ENCODE measurements around the gene MUC4.

MUC4 gene

DNA sequence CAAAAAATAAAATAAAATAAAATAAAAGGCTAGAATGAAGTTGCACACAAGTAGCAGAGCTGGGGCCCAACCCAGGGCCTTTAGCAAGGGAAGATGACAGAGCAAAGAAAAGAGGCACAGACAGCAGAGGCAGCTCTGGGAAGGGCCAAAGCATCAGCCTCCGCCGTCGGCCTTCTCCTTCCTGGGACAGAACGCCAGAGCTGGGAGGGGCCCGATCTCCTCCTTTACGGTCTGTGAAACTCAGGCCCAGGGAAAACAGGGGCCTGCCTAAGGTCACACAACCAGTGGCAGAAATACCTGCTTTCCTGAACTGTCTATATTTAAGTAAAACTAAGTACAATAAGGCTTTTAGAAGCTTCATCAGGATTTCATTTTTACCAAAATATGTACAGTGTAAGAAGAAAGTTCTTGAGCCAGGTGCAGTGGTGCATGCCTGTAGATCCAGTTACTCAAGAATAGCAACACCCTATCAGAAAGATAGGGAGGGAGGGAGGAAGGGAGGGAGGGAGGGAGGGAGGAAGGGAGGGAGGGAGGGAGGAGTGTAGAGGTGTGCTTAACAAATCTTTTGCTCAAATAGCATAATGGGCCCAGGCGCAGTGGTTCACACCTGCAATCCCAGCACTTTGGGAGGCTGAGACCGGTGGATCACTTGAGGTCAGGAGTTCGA is 43.0 kb upstream of the MUC4 start:
- Histone ChIP-seq H3K4me2 (ENCODE audit: low read length) (no peak overlapping the region), H3K27ac (ENCODE audit: low read depth, low read length, poor library complexity, severe bottlenecking) (no peak overlapping the region), H3K27me3 (ENCODE audit: insufficient read depth, low read length) (no peaks in the 10 kb centered on the region; the same call in 1 of the 2 replicates), H4K20me1 (ENCODE audit: insufficient read depth, low read length) (no peaks in the 10 kb centered on the region), H3K4me1 (ENCODE audit: insufficient read depth, low read length, severe bottlenecking) (peaks cover 14% of the 10 kb centered on the region), H3K79me2 (ENCODE audit: insufficient read depth, low read length) (no peaks in the 10 kb centered on the region), H3K36me3 (ENCODE audit: insufficient read depth, low read length) (no peaks in the 10 kb centered on the region), H3K9ac (ENCODE audit: low read length) (no peak overlapping the region), H3F3A (ENCODE audit: insufficient read depth, low read length) (no peaks in the 10 kb centered on the region), H3K9me3 (ENCODE audit: low read length) (no peaks in the 10 kb centered on the region), H3K4me3 (ENCODE audit: low read depth, low read length, poor library complexity, severe bottlenecking) (no peak overlapping the region), H3K9me2 (ENCODE audit: low read depth, low read length) (no peaks in the 10 kb centered on the region), H2AFZ (ENCODE audit: low read length) (no peak overlapping the region)
- TF ChIP-seq EZH2 (IDR thresholded peaks at IDR 0.05; ENCODE audit: borderline replicate concordance, low read length), result no peak
- TF ChIP-seq, protein P1, sequence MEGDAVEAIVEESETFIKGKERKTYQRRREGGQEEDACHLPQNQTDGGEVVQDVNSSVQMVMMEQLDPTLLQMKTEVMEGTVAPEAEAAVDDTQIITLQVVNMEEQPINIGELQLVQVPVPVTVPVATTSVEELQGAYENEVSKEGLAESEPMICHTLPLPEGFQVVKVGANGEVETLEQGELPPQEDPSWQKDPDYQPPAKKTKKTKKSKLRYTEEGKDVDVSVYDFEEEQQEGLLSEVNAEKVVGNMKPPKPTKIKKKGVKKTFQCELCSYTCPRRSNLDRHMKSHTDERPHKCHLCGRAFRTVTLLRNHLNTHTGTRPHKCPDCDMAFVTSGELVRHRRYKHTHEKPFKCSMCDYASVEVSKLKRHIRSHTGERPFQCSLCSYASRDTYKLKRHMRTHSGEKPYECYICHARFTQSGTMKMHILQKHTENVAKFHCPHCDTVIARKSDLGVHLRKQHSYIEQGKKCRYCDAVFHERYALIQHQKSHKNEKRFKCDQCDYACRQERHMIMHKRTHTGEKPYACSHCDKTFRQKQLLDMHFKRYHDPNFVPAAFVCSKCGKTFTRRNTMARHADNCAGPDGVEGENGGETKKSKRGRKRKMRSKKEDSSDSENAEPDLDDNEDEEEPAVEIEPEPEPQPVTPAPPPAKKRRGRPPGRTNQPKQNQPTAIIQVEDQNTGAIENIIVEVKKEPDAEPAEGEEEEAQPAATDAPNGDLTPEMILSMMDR (IDR thresholded peaks at IDR 0.05; ENCODE audit: low read length), result no peak

DNA sequence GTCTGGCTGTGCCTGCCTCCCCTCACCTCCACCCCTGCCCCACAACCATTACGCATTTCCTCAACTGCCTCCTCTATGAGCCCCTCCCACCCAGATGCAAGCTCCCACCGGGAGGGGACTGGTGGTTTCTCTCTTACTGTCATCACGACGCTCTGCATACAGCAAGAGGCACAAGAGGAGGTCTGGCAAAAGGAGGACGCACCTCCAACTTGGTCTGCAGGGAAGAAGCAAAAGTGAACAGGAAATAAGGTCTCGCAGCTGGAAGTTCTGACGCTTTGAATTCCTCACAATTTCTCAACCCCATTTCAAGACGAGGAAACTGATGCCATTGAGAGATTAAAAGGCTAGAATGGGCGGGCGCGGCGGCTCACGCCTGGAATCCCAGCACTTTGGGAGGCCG is 42.3 kb upstream of the MUC4 start:
- H3K79me2 ChIP-seq (ENCODE audit: insufficient read depth, low read length), result no peaks in the 10 kb centered on the region
- H4K20me1 ChIP-seq (ENCODE audit: insufficient read depth, low read length), result no peaks in the 10 kb centered on the region
- H3K9me2 ChIP-seq (ENCODE audit: low read depth, low read length), result no peaks in the 10 kb centered on the region
- no peak for TF ChIP-seq EZH2 (IDR thresholded peaks at IDR 0.05; ENCODE audit: borderline replicate concordance, low read length)
- TF ChIP-seq, protein P1 (IDR thresholded peaks at IDR 0.05; ENCODE audit: low read length), result no peak
- no peak overlapping the region for H2AFZ ChIP-seq (ENCODE audit: low read length)
- H3K9ac ChIP-seq (ENCODE audit: low read length), result no peak overlapping the region
- no peaks in the 10 kb centered on the region for H3F3A ChIP-seq (ENCODE audit: insufficient read depth, low read length)
- no peaks in the 10 kb centered on the region for H3K36me3 ChIP-seq (ENCODE audit: insufficient read depth, low read length)
- no peaks in the 10 kb centered on the region; the same call in 1 of the 2 replicates for H3K27me3 ChIP-seq (ENCODE audit: insufficient read depth, low read length)
- peaks cover 7% of the 10 kb centered on the region for H3K4me1 ChIP-seq (ENCODE audit: insufficient read depth, low read length, severe bottlenecking)
- H3K27ac ChIP-seq (ENCODE audit: low read depth, low read length, poor library complexity, severe bottlenecking), result no peak overlapping the region
- H3K4me2 ChIP-seq (ENCODE audit: low read length), result no peak overlapping the region
- no peak overlapping the region for H3K4me3 ChIP-seq (ENCODE audit: low read depth, low read length, poor library complexity, severe bottlenecking)
- H3K9me3 ChIP-seq (ENCODE audit: low read length), result no peaks in the 10 kb centered on the region

DNA sequence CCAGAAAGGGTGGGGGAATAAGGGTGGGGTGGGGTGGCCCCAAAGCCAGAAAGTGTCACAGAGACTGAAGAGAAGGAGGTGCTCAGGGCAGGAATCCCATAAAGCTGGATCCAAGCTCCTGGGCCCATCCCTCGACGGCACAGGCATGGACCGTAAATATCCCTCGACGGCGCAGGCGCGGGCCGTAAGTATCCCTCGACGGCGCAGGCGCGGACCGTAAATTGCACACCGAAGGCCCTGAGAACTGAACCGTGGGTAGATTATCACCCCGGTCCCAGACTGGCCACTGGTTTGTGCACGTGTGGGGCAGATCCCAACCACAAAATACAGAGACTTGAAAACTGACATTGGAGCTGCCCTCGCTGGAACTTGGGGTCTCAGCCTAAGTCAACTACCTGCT is 41.3 kb upstream of the MUC4 start:
- no peak overlapping the region for H3K4me2 ChIP-seq (ENCODE audit: low read length)
- no peaks in the 10 kb centered on the region for H3K9me3 ChIP-seq (ENCODE audit: low read length)
- no peaks in the 10 kb centered on the region for H3F3A ChIP-seq (ENCODE audit: insufficient read depth, low read length)
- H3K4me3 ChIP-seq (ENCODE audit: low read depth, low read length, poor library complexity, severe bottlenecking), result no peak overlapping the region
- no peaks in the 10 kb centered on the region; the same call in 1 of the 2 replicates for H3K27me3 ChIP-seq (ENCODE audit: insufficient read depth, low read length)
- no peak overlapping the region for H3K27ac ChIP-seq (ENCODE audit: low read depth, low read length, poor library complexity, severe bottlenecking)
- H4K20me1 ChIP-seq (ENCODE audit: insufficient read depth, low read length), result no peaks in the 10 kb centered on the region
- peaks cover 7% of the 10 kb centered on the region for H3K4me1 ChIP-seq (ENCODE audit: insufficient read depth, low read length, severe bottlenecking)
- no peak overlapping the region for H3K9ac ChIP-seq (ENCODE audit: low read length)
- no peaks in the 10 kb centered on the region for H3K79me2 ChIP-seq (ENCODE audit: insufficient read depth, low read length)
- no peak for TF ChIP-seq EZH2 (IDR thresholded peaks at IDR 0.05; ENCODE audit: borderline replicate concordance, low read length)
- TF ChIP-seq, protein P1 (IDR thresholded peaks at IDR 0.05; ENCODE audit: low read length), result no peak
- no peaks in the 10 kb centered on the region for H3K9me2 ChIP-seq (ENCODE audit: low read depth, low read length)
- no peak overlapping the region for H2AFZ ChIP-seq (ENCODE audit: low read length)
- no peaks in the 10 kb centered on the region for H3K36me3 ChIP-seq (ENCODE audit: insufficient read depth, low read length)

All from OCI-LY1 (cell line).